OCI-M1 (cell line): Measurements from ENCODE around the gene CCDC7.
"Not testable (repeated sequence)": the region's sequence is repeated elsewhere in the genome, so short reads cannot be mapped to it uniquely, and the experiment has no call there.

Experiments used
- DNase-seq: peaks from one replicate; lab custom pipeline; 2025; lab: John Stamatoyannopoulos, UW

Gene CCDC7

DNA sequence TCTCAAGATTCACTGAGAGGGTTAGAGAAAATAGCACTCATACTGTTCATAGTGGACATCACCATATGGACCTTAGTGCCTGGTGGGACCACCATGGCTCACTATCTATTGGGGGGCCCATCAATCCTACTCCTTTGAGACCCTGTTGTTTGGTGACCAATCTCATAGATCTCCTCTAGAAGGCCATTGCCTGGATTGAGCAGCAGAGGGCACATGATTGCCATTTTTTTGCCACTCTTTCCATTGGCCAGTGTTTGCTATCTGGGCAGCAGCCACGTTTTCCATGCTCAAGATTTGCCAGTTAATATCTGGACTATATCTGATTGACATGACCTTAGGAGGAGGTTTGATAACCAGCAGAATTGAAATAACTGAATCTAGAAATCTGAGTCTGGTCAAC, 267.6 kb downstream of the CCDC7 start:
- DNase-seq: peak; percentile 4

DNA sequence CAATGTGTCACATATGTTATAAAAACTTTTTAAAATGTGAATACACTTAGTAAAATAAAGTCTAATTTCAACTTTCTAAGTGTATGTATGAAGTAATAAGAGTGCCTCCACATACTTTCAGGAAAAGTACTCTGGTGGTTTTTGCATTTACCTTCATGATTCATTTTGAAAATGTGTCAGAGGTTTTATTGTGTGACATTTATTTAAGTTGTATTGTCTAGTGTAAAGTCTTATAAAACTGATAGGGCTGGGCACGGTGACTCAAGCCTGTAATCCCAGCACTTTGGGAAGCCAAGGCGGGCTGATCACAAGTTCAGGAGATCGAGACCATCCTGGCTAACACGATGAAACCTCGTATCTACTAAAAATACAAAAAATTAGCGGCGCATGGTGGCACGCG, 285.6 kb downstream of the CCDC7 start:
- DNase-seq: no peak

DNA sequence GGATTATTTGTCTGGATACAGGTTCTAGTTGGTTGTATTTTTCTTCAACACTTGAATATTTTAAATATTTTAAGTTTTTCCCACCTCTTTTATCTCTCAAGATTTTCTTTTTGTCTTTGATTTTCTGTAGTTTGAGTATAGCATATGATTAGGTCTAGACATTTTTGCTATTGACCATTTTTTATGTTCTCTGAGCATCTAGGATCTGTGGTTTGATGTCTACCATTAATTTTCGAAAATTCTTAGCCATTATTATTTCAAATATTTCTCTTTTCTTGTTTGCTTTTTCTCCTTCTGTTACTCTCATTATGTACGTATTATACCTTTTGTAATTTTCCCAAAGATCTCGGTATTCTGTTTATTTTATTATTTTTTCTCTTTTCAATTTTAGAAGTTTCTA, 293.0 kb downstream of the CCDC7 start:
- no peak for DNase-seq

DNA sequence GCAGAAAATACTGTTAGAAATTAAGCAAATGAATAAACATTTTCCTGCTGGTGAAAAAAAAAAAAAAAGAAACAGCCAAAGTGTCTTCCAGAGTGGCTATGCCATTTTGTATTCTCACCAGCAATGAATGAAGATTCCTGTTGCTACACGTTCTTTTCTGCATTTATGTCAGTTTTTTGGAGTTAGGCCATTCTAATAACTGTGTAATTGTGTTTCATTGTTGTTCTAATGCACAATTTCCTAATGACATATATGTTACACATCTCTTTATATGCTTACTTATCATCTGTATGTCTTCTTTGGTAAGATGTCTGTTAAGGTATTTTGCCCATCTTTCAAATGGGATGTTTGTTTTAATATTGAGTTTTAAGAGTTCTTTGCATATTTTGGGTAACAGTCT, 298.4 kb downstream of the CCDC7 start:
- no peak for DNase-seq

DNA sequence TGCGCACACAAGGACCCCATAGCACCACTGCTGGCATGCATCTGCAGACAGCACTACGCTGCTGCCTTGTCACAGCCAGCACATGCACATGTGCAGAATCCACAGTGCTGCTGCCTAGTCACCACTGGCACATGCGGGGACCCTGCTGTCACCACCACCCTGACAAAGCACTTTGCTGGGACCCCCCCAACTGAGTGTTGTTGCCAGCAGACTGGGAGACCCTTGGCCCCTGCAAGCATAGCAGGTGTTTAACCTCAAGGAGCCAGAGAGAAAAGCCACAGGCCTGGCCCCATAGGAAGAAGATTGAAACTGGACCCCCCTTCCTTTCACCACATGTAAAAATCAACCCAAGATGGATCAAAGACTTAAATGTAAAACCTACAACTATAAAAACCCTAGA, 300.9 kb downstream of the CCDC7 start:
- DNase-seq: no peak

DNA sequence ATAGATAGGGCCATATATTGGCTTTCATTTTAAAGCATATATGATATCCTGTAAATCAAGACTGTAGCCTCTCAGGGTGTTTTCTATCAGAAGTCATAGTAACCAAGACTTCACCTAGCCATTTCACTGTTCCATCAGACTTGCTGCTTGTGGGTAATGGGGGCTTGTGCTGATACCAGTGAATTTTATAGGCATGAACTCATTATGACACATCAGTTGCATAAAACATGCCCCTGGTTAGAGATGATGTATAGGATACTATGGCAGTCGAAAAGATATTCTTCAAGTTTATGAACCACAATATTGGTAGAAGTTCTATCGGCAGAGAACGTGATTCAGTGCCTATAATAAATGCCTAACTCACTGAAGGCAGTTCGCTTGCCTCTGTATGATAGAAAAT, 305.6 kb downstream of the CCDC7 start:
- DNase-seq: no peak

DNA sequence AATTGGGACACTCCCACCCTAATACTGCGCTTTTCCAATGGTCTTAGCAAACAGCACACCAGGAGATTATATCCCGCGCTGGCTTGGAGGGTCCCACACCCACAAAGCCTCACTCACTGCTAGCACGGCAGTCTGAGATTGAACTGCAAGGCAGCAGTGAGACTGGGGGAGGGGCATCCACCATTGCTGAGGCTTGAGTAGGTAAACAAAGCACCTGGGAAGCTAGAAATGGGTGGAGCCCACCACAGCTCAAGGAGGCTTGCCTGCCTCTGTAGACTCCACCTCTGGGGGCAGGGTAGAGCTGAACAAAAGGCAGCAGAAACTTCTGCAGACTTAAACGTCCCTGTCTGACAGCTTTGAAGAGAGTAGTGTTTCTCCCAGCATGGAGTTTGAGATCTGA, 309.0 kb downstream of the CCDC7 start:
- DNase-seq: not testable (repeated sequence)

DNA sequence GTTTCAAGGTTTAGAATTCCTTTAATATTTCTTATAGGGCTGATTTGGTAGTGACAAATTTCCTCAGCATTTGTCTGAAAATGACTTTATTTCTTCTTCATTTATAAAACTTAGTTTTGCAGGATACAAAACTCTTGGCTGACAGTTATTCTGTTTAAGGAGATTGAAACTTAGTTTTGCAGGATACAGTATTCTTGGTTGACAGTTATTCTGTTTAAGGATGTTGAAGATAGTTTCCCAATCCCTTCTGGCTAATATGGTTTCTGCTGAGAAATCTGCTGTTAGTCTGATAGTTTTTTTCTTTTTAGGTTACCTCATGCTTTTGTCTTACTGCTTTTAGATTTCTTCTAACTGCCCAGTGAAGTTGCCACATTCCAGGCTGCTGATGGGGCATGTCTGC, 325.3 kb downstream of the CCDC7 start:
- DNase-seq: no peak

DNA sequence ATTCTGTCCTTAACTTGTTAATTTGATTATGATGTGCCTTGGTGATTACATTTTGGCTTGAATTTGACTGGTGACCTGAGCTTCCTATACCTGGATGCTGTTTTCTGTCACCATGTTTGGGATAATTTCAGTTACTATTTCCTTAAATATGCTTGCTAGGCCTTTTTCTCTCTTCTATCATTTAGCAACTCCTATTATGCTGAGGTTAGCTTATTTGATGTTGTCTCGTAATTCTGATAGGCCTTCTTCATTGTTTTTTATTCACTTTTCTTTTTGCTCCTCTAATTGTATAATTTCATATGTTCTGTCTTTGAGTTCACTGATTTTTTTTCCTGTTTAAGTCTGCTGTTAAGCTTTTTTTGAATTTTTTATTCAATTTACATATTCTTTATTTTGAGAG, 327.2 kb downstream of the CCDC7 start:
- no peak for DNase-seq

DNA sequence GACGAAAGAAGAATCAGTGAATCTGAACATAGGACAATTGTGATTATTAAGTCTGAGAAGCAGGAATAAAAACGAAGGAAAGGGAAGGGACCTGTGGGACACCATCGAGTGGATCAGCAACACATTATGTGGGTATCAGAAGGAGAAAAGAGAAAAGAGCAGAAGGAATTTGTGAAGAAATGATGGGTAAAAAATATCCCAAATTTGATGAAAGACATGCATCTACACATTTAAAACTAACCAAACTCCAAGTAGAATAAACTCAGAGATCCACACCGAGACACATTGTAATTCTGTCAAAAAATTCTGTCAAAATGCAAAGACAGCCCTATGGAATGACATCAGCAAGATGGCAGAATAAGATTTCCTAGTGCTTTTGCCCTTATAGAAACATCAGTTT, 341.0 kb downstream of the CCDC7 start:
- no peak for DNase-seq

DNA sequence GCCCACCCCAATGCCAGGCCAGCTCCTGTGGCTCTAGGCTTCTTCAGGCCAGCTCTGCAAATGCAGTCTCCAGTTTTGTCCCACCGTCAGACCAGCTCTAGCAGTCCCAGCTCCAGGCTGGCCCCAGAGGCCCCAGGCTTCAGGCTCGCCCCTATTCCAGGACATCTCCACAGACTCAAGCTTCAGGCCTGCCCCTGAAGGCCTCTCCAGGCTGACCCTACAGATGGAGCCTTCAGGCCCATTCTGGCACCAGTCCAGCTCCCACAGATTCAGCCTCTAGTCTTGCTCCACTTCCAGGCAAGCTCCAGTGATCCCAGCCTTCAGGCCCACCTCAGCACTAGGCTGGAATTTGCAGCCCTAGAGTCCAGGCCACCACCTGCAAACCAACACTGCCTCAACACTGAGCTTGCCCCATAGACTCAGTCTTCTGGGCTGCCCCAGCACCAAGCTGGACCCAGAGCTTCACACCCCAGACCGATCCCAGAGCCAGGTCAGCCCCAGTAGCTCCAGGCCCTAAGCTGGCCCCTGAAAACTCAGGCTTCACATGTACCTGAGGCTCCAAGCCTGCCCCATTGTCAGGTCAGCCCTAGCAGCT, 341.8 kb downstream of the CCDC7 start:
- no peak for DNase-seq

DNA sequence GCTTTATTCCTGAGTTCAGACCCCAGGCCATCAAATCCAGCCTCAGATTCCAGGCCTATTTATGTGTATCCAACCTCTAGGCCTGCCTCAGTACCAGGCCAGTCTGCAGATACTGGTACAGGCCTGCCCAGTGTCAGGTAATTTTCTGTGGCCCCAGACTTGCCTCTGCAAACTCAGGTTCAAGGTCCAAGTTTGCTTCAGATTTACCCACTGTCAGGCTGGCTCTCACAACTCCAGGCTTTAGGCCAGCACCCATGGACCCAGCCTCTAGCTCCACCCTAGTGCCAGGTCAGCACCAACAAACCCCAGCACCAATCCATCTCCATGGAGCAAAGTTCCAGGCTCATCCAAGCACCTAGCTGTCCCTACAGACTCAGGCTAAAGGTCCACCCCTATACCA, 342.4 kb downstream of the CCDC7 start:
- no peak for DNase-seq

DNA sequence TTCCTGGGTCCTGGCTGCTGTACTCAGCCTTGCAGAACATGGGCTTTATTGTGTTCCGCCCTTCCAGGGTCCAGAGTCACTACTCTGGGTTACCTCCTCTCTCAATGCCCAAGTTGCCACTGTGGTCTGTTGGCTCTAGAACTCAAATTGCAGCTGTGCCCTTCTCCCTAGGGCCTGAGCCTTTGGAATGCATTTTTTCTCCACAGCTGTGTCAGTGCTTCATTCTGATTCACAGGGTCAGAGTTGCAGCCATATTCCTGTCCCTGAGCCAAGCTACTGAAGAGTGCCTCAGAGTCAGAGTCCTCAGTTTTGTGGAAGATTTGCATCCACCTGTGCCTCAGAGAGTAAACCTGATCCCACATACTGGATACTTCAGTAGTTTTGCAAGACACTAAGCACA, 344.5 kb downstream of the CCDC7 start:
- no peak for DNase-seq

DNA sequence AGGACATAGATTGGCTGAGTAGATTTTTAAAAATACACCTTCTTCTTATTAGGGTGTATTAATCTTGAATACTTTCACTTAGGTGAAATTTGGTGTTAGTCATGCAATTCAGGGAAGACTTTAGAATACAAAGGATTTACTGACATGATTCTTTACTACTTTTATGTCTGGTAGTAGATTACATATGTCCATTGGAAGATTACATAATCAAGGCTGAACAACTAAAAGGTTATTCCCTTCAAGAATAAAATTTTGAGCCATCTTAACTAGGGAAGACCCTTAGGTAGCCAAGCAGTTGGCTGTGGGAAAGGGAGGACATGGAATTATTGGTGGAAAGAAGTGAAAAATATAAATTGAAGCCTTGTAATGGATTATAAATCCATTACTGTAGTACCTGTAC, 347.1 kb downstream of the CCDC7 start:
- no peak for DNase-seq

DNA sequence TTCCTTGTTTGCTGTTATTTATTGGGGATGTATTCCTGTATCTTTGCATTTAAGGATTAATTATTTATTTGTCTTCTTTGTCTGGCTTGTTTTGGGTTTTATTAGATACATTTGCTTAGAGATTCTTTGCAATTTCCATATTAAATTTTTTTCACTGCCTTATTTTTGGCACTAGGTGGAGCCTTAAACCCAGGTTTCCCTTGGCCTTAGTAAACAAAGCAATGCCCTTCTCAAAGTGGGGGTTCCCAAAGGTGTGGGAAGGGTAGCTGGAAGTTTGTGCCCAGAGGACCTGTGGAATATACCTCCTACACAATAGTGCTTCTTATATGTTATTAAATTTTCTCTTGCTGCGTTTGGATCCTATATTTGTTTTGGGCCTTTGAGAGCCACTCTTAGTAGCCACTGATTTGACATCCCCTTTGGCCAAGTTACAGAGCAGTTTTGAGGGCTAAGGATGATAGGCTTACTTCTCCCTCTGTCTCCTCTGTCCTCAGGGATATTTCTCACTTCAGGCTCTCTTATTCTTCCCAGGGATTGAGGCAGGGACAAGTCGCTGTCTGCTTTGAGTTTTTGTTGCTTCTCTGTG, 349.8 kb downstream of the CCDC7 start:
- peak; percentile 57 for DNase-seq

DNA sequence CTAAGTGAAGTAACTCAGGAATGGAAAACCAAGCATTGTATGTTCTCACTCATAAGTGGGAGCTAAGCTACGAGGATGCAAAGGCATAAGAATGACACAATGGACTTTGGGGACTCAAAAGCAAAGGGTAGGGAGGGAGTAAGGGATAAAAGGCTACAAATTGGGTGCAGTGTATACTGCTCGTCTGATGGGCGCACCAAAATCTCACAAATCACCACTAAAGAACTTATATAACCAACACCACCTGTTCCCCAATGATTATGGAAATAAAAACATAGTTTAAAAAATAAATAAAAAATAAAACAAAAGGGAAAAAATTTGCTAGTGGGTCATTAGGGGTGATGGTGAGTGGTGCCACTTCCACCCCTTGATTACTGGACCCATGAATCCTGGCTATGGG, 351.5 kb downstream of the CCDC7 start:
- DNase-seq: not testable (repeated sequence)

DNA sequence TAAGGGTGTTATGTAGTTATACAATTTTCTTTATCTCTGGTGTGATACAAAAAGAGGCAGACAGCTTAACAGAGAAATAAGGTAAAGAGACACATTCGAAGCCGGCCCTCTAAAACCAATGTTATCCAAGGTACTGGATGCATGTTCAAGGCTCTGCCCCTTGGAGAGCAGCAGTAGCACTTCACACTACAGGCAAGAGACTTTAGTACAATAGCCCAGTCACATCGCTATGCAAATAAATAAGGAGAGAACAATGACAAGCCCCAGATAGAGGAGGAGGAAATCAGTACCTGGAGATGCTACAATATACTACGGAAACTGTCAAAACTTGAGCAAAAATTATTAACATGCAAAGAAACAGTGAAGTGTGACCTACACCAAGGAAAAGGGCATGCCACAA, 401.0 kb downstream of the CCDC7 start:
- no peak for DNase-seq

DNA sequence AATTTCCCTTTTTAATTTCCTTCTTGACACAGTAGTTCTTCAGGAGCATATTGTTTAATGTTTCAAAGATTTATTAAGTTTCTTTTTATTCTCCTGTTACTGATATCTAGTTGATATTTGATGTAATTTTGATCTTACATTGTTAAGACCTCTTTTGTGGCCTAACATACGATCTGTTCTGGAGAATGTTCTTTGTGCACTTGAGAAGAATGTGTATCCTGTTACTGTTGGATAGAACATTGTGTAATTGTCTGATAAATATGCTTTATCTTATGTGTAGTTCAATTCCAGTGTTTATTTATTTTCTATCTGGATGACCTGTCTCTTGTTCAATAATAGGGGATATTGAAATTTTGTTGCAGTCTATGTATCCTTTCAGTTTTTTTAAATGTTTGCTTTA, 405.4 kb downstream of the CCDC7 start:
- DNase-seq: no peak

DNA sequence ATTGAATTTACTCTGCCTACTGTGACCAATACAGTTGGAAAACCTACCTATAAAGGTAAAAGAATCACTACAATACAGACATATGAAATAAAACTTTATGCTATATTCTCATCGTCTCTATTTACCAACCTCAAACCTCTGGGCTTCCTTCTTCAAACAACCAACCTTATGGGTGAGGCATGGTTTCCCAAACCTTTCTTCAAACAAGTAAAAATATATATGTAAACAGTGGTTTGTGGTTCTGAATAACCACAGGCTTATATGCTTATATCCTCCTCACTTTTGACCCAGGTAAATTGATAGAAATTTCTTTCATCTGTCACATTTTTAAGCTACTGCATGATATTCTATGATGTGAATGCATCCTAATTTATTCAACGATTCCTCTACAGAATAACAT, 408.5 kb downstream of the CCDC7 start:
- DNase-seq: no peak

DNA sequence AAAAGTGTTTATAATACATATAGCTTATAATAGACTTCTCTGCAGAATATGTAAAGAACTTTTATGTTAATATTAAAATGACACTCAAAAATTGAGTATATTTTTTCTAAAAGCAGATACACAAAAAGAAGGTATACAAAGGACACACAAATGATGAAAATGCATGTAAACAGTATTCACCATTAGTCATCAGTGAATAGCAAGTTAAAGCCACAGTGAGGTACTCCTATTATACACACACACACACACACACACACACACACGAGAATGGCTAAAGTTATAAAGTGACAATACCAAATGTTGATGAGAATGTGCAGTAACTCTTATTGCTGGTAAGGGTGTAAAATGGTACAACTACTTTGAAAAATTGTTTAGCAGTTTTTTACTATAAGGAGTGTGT, 419.2 kb downstream of the CCDC7 start:
- DNase-seq: no peak

DNA sequence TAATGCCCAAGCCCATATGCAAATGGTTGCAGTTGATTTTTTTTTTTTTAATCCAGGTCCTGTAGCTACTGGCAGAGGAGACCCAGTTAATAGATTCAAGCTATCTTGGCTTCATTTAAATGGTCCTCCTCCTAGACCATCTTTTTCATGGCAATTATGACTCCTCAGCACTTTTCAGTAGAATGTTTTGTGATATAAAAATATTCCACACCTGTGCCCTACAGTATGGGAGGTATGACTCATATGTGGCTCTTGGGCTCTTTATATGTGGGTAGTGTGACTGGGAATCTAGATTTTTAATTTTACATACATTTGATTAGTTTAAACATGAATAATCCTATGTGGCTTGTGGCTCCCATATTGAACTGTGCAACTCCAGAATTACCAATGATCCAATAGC, 432.0 kb downstream of the CCDC7 start:
- no peak for DNase-seq

DNA sequence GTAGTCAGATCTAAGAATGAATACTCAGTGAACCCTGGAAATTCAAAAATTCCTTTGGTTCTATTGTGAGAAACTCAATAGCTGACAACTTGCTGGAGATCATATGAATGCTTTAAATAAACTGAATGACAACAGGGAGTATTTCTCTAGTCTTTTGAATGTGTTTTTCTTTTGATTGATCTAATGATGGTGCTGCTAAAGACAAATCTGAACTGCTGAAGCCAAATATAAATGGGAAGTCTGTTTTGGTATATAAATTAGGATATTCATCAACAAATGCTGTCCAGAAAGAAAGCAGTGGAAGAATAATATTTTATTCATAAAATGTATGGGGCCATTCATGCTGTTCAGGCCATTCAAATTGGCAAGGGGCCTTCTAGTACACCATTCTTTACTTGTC, 432.7 kb downstream of the CCDC7 start:
- DNase-seq: no peak

DNA sequence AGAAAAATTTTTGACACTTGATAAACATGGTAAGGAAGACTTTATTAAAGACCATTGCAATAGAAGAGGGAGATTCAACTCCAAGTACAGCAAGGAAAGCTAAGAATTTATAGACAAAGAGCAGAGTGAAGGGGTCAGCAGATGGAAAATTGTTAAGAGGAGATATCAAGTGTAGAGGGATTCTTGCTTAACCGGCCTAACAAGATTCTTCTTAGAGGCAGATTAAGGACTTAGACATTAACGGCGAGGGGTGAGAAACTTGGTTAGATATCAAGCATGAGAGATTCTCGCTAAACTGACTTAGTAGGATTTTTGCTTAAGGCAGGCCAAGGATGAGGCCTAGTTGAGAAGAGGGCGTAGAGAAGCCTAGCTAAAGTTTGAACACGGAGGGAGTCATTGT, 436.1 kb downstream of the CCDC7 start:
- no peak for DNase-seq

DNA sequence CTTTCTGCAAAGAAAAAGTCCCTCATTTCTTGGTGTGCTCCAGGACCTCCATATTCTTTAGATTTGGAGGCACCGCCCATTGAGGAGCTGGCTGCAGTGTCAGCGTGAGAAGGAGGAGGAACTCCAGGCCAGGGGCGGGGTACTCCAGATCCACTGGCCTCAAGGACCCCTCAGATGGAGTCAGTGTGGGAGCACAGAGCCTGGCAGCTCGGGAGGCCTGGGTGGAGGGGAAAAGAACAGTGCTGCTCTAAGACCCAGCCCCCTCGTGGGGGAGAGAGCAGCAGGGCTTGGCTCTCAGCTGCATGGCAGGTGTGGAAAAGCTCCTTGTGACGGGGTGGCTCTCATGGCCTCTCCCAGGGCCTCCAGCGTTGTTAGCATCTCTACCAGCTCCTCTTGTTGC, 441.5 kb downstream of the CCDC7 start:
- no peak for DNase-seq
